ENCODE results near the gene ROBO2. TPM values are rescaled to one million over a fixed set of nuclear protein-coding genes. Genes with fewer than 3 reads are reported as not detected.

The ROBO2 gene
- polyA plus RNA-seq, 1 experiment: 1.6 TPM

GRCh38 chr3:77146004-77146403 is 106.1 kb downstream of the ROBO2 start:
- CTCF ChIA-PET: no interaction called here
- DNase-seq (ENCODE audit: low read depth): no peak
- no peaks in the 10 kb centered on the region for H3K36me3 ChIP-seq (ENCODE audit: control insufficient read depth, insufficient read depth, low read length)
- POLR2A ChIA-PET: no interaction called here
- TF ChIP-seq CTCF (IDR thresholded peaks at IDR 0.05; ENCODE audit: insufficient read depth, low read depth, low read length): no peak
- H3K27me3 ChIP-seq (ENCODE audit: control insufficient read depth, insufficient read depth, low read length): no peaks in the 10 kb centered on the region
- no peak overlapping the region for H3K4me3 ChIP-seq (ENCODE audit: low read depth, low read length)

GRCh38 chr3:77147836-77148578 is 108.1 kb downstream of the ROBO2 start:
- Histone ChIP-seq H3K36me3 (ENCODE audit: control insufficient read depth, insufficient read depth, low read length) (no peaks in the 10 kb centered on the region), H3K27me3 (ENCODE audit: control insufficient read depth, insufficient read depth, low read length) (no peaks in the 10 kb centered on the region), H3K4me3 (ENCODE audit: low read depth, low read length) (no peak overlapping the region)
- CTCF ChIA-PET: interaction anchor here (0.7 kb wide), 1 partner anchor 18 kb away, joined by 3 read pairs; no protein-coding TSS in a partner anchor
- TF ChIP-seq CTCF (IDR thresholded peaks at IDR 0.05; ENCODE audit: insufficient read depth, low read depth, low read length): no peak
- DNase-seq (ENCODE audit: low read depth): no peak
- POLR2A ChIA-PET: no interaction called here

GRCh38 chr3:77149382-77149781 is 109.5 kb downstream of the ROBO2 start:
- no peak overlapping the region for H3K4me3 ChIP-seq (ENCODE audit: low read depth, low read length)
- POLR2A ChIA-PET: no interaction called here

GRCh38 chr3:77150028-77150427 is 110.1 kb downstream of the ROBO2 start:
- no peak for TF ChIP-seq CTCF (IDR thresholded peaks at IDR 0.05; ENCODE audit: insufficient read depth, low read depth, low read length)
- DNase-seq (ENCODE audit: low read depth): no peak

More at GRCh38 chr3:77149382-77149781, 109.5 kb downstream of the ROBO2 start:
- Histone ChIP-seq H3K36me3 (ENCODE audit: control insufficient read depth, insufficient read depth, low read length) (no peaks in the 10 kb centered on the region), H3K27me3 (ENCODE audit: control insufficient read depth, insufficient read depth, low read length) (no peaks in the 10 kb centered on the region)
- CTCF ChIA-PET: no interaction called here
- DNase-seq (ENCODE audit: low read depth): no peak
- TF ChIP-seq CTCF (IDR thresholded peaks at IDR 0.05; ENCODE audit: insufficient read depth, low read depth, low read length): no peak

GRCh38 chr3:77150759-77151158 is 110.9 kb downstream of the ROBO2 start:
- ChIA-PET POLR2A (no interaction called here), CTCF (no interaction called here)
- H3K27me3 ChIP-seq (ENCODE audit: control insufficient read depth, insufficient read depth, low read length): no peaks in the 10 kb centered on the region
- no peaks in the 10 kb centered on the region for H3K36me3 ChIP-seq (ENCODE audit: control insufficient read depth, insufficient read depth, low read length)
- no peak for DNase-seq (ENCODE audit: low read depth)
- TF ChIP-seq CTCF (IDR thresholded peaks at IDR 0.05; ENCODE audit: insufficient read depth, low read depth, low read length): no peak
- no peak overlapping the region for H3K4me3 ChIP-seq (ENCODE audit: low read depth, low read length)

More at GRCh38 chr3:77150028-77150427, 110.1 kb downstream of the ROBO2 start:
- CTCF ChIA-PET: no interaction called here
- Histone ChIP-seq H3K4me3 (ENCODE audit: low read depth, low read length) (no peak overlapping the region), H3K36me3 (ENCODE audit: control insufficient read depth, insufficient read depth, low read length) (no peaks in the 10 kb centered on the region), H3K27me3 (ENCODE audit: control insufficient read depth, insufficient read depth, low read length) (no peaks in the 10 kb centered on the region)
- POLR2A ChIA-PET: no interaction called here

Data from BJ (cell line).